GM23248 (cell line): ENCODE measurements around the gene SLC9A9. TPM values are rescaled to one million over a fixed set of nuclear protein-coding genes. Genes with fewer than 3 reads are reported as not detected.

Experiments
- DNase-seq: peaks from one replicate; pipeline ENCODE4 v3.0.0-alpha.2; 2015
- H2AFZ ChIP-seq: fragments of 200-600 bp; sonication (generic); 2 replicates; pipeline ENCODE4 v1.6.1; 2016; ENCODE audit warnings: antibody characterized with exemption
- H3F3A ChIP-seq: fragments of 200-600 bp; sonication (generic); 2 replicates; pipeline ENCODE4 v1.6.1; 2016; ENCODE audit warnings: mild to moderate bottlenecking, antibody characterized with exemption, mixed run types; ENCODE audit not compliant: insufficient read depth
- H3K27ac ChIP-seq: fragments of 200-600 bp; sonication (generic); 2 replicates; pipeline ENCODE4 v1.5.1; 2016; ENCODE audit warnings: mild to moderate bottlenecking
- H3K27me3 ChIP-seq: fragments of 200-600 bp; sonication (generic); replicated peaks from 2 replicates; pipeline ENCODE4 v1.6.1; 2016; ENCODE audit warnings: mild to moderate bottlenecking; ENCODE audit not compliant: insufficient read depth
- H3K36me3 ChIP-seq: fragments of 200-600 bp; sonication (generic); 2 replicates; pipeline ENCODE4 v1.6.1; 2016; ENCODE audit warnings: low read depth, mild to moderate bottlenecking
- H3K4me1 ChIP-seq: fragments of 200-600 bp; sonication (generic); 2 replicates; pipeline ENCODE4 v1.6.1; 2016; ENCODE audit warnings: mild to moderate bottlenecking; ENCODE audit not compliant: insufficient read depth
- H3K4me2 ChIP-seq: fragments of 200-600 bp; sonication (generic); one replicate; pipeline ENCODE4 v1.6.1; 2016; ENCODE audit warnings: mild to moderate bottlenecking; ENCODE audit not compliant: unreplicated experiment
- H3K4me3 ChIP-seq: fragments of 200-600 bp; sonication (generic); 2 replicates; pipeline ENCODE4 v1.5.1; 2016; ENCODE audit warnings: mild to moderate bottlenecking
- H3K79me2 ChIP-seq: fragments of 200-600 bp; sonication (generic); 2 replicates; pipeline ENCODE4 v1.6.1; 2016; ENCODE audit warnings: mild to moderate bottlenecking; ENCODE audit not compliant: insufficient read depth
- H3K9ac ChIP-seq: fragments of 200-600 bp; sonication (generic); 2 replicates; pipeline ENCODE4 v1.6.1; 2016; ENCODE audit warnings: mild to moderate bottlenecking
- H3K9me2 ChIP-seq: fragments of 200-600 bp; sonication (generic); 2 replicates; pipeline ENCODE4 v1.6.1; 2016; ENCODE audit warnings: mixed run types, mild to moderate bottlenecking, moderate library complexity; ENCODE audit not compliant: insufficient read depth
- H3K9me3 ChIP-seq: fragments of 200-600 bp; sonication (generic); one replicate; pipeline ENCODE4 v1.6.1; 2017; ENCODE audit warnings: low read depth
- H4K20me1 ChIP-seq: fragments of 200-600 bp; sonication (generic); 2 replicates; pipeline ENCODE4 v1.6.0; 2016; ENCODE audit not compliant: insufficient read depth
- EZH2 ChIP-seq: fragments of 200-600 bp; sonication (generic); IDR thresholded peaks from 2 replicates; pipeline ENCODE4 v1.6.1; 2018; ENCODE audit warnings: antibody characterized with exemption, mild to moderate bottlenecking; ENCODE audit not compliant: insufficient read depth, poor library complexity, severe bottlenecking
- EZH2phosphoT487 ChIP-seq: fragments of 200-600 bp; sonication (generic); IDR thresholded peaks from 2 replicates; pipeline ENCODE4 v1.6.1; 2018; ENCODE audit warnings: antibody characterized with exemption, moderate library complexity, mild to moderate bottlenecking, low read depth; ENCODE audit not compliant: insufficient read depth
- WGBS, 2 experiments: methylation state at CpG; one replicate each; pipeline ENCODE4 v1.1.6; 2015 to 2017; ENCODE audit warnings: low lambda C conversion rate in 2 of 2, low coverage in 1 of 2; ENCODE audit errors: missing lambda C conversion rate in 2 of 2; 5-methylcytosine and 5-hydroxymethylcytosine counted together
- in situ Hi-C: fragments of 300-500 bp; cut with MboI; formaldehyde crosslinking; loops from 2 replicates; pipeline ENCODE4 v1.15.0; 2020
- polyA plus RNA-seq: library from polyadenylated mRNA; unstranded; fragments of >200 nt; fragmentation: Nextera tagmentation; extraction: Ambion mirVana; gene quantifications from 2 replicates; pipeline ENCODE4 v1.2.1, GENCODE V29; 2016
- total RNA-seq: library from RNA; depleted of rRNA; stranded (reverse); fragments of >200 nt; shearing (Covaris generic); gene quantifications from 2 replicates; pipeline ENCODE4 v1.2.3, GENCODE V29; 2014

SLC9A9 gene
- total and polyA plus RNA-seq, 2 experiments from 2014 or later = 2.8 to 3.2 TPM

- Histone ChIP-seq H3K27me3 (no peaks in the 10 kb centered on the region), H2AFZ (no peak overlapping the region), H3F3A (no peaks in the 10 kb centered on the region), H3K79me2 (no peaks in the 10 kb centered on the region), H3K9ac (no peak overlapping the region), H3K4me2 (no peak overlapping the region), H3K9me2 (peaks cover under 1% of the 10 kb centered on the region; the same call in 1 of the 2 replicates), H3K9me3 (no peaks in the 10 kb centered on the region), H3K27ac (no peak overlapping the region), H3K4me1 (peaks cover 10% of the 10 kb centered on the region; the same call in 1 of the 2 replicates), H3K36me3 (no peaks in the 10 kb centered on the region), H4K20me1 (no peaks in the 10 kb centered on the region), H3K4me3 (no peak overlapping the region)
- 79 to 84% methylated on average over 4 of the region's 4 CpGs for WGBS, 2 experiments
- in situ Hi-C loops = no loop called here
- no peak for TF ChIP-seq EZH2
- no peak for TF ChIP-seq EZH2phosphoT487
- DNase-seq = peak; percentile 6
Observed at GRCh38 chr3:143484846-143485512, 363.3 kb downstream of the SLC9A9 start.

- Histone ChIP-seq H4K20me1 (no peaks in the 10 kb centered on the region), H3K4me3 (no peak overlapping the region), H3K27ac (no peak overlapping the region), H3K4me1 (peaks cover 11% of the 10 kb centered on the region; the same call in 1 of the 2 replicates), H3K36me3 (no peaks in the 10 kb centered on the region), H3K9me3 (no peaks in the 10 kb centered on the region), H3K4me2 (no peak overlapping the region), H2AFZ (no peak overlapping the region), H3K9ac (no peak overlapping the region), H3F3A (no peaks in the 10 kb centered on the region), H3K79me2 (no peaks in the 10 kb centered on the region), H3K27me3 (no peaks in the 10 kb centered on the region), H3K9me2 (no peaks in the 10 kb centered on the region)
- in situ Hi-C loops = no loop called here
- TF ChIP-seq EZH2phosphoT487 = no peak
- TF ChIP-seq EZH2 = no peak
- peak; percentile 6 for DNase-seq
Observed at GRCh38 chr3:143483214-143483613, 365.1 kb downstream of the SLC9A9 start.

GRCh38 chr3:143482106-143483088 lies 365.9 kb downstream of the SLC9A9 start:
- H2AFZ ChIP-seq = no peak overlapping the region
- H3K36me3 ChIP-seq = no peaks in the 10 kb centered on the region
- no peaks in the 10 kb centered on the region for H3K9me3 ChIP-seq
- TF ChIP-seq EZH2phosphoT487 (no peak), EZH2 (no peak)
- H3K4me1 ChIP-seq = peaks cover 11% of the 10 kb centered on the region; the same call in 1 of the 2 replicates
- no peak overlapping the region for H3K4me3 ChIP-seq
- no peaks in the 10 kb centered on the region for H3K27me3 ChIP-seq
- H3K27ac ChIP-seq = no peak overlapping the region
- WGBS, 2 experiments = 58 to 67% methylated on average over 8 of the region's 8 CpGs
- H4K20me1 ChIP-seq = no peaks in the 10 kb centered on the region
- H3K9me2 ChIP-seq = no peaks in the 10 kb centered on the region
- peak; percentile 70 for DNase-seq
- no peak overlapping the region for H3K4me2 ChIP-seq
- no peaks in the 10 kb centered on the region for H3F3A ChIP-seq
- in situ Hi-C loops = no loop called here
- H3K9ac ChIP-seq = no peak overlapping the region
- H3K79me2 ChIP-seq = no peaks in the 10 kb centered on the region

GRCh38 chr3:143480344-143480743 lies 367.9 kb downstream of the SLC9A9 start:
- WGBS, 2 experiments = 67 to 68% methylated on average over 5 of the region's 5 CpGs

More at GRCh38 chr3:143480344-143480743, 367.9 kb downstream of the SLC9A9 start:
- Histone ChIP-seq H2AFZ (no peak overlapping the region), H3K4me1 (peaks cover 11% of the 10 kb centered on the region; the same call in 1 of the 2 replicates), H4K20me1 (no peaks in the 10 kb centered on the region), H3K4me2 (no peak overlapping the region), H3K36me3 (no peaks in the 10 kb centered on the region), H3K79me2 (no peaks in the 10 kb centered on the region), H3K27ac (no peak overlapping the region), H3F3A (no peaks in the 10 kb centered on the region), H3K27me3 (no peaks in the 10 kb centered on the region), H3K9me2 (no peaks in the 10 kb centered on the region), H3K9ac (no peak overlapping the region), H3K9me3 (no peaks in the 10 kb centered on the region), H3K4me3 (no peak overlapping the region)
- in situ Hi-C loops = no loop called here
- TF ChIP-seq EZH2 (no peak), EZH2phosphoT487 (no peak)
- peak; percentile 45 for DNase-seq
